Thymus (tissue), 14 donors: ENCODE results near the gene XDH. TPM values are rescaled to one million over a fixed set of nuclear protein-coding genes. Genes with fewer than 3 reads are reported as not detected.
A peak's percentile ranks its signal among the peaks of the same experiment; 100 is the strongest.

Source experiments
- DNase-seq, 9 donors: peaks; one replicate each; pipeline ENCODE4 v3.0.0-alpha.2; 2013; ENCODE audit warnings: low spot score in 9 of 9, low read depth in 6 of 9, missing footprints in 1 of 9
- H3K27ac ChIP-seq, 2 donors: one replicate each; pipeline ENCODE4 v1.5.1; 2013; ENCODE audit warnings: control low read depth in 1 of 2, low read depth in 1 of 2, low read length in 1 of 2, mild to moderate bottlenecking in 1 of 2, moderate library complexity in 1 of 2
- H3K27me3 ChIP-seq, 2 donors: one replicate each; pipeline ENCODE4 v1.5.1; 2013; ENCODE audit warnings: low read length in 1 of 2; ENCODE audit not compliant: control insufficient read depth in 2 of 2, insufficient read depth in 1 of 2
- H3K36me3 ChIP-seq, 2 donors: one replicate each; pipeline ENCODE4 v1.5.1; 2013; ENCODE audit warnings: low read length in 1 of 2, mild to moderate bottlenecking in 1 of 2, moderate library complexity in 1 of 2; ENCODE audit not compliant: control insufficient read depth in 2 of 2, insufficient read depth in 2 of 2
- H3K4me1 ChIP-seq, 2 donors: one replicate each; pipeline ENCODE4 v1.5.1; 2013; ENCODE audit warnings: low read length in 2 of 2; ENCODE audit not compliant: control insufficient read depth in 2 of 2, insufficient read depth in 2 of 2
- H3K4me3 ChIP-seq, 2 donors: one replicate each; pipeline ENCODE4 v1.5.1; 2013; ENCODE audit warnings: low read length in 2 of 2, control low read depth in 1 of 2, mild to moderate bottlenecking in 1 of 2
- H3K9me3 ChIP-seq, 2 donors: one replicate each; pipeline ENCODE4 v1.5.1; 2013; ENCODE audit warnings: low read length in 1 of 2, mild to moderate bottlenecking in 1 of 2; ENCODE audit not compliant: control insufficient read depth in 2 of 2, insufficient read depth in 1 of 2
- WGBS: extraction: QIAGEN DNeasy Blood & Tissue Kit; methylation state at CpG from one replicate; pipeline ENCODE4 v1.1.7; 2013; 5-methylcytosine and 5-hydroxymethylcytosine counted together
- long read RNA-seq, 10 donors: transcript quantifications; one replicate each; lab custom pipeline, GENCODE V29; 2026
- polyA plus RNA-seq: library from polyadenylated mRNA; stranded (reverse); fragments of 200-250 nt; gene quantifications from one replicate; pipeline ENCODE4 v1.2.3, GENCODE V29; 2013
- total RNA-seq: library from RNA; stranded (reverse); fragments of 120-200 nt; gene quantifications from one replicate; pipeline ENCODE4 v1.2.4, GENCODE V29; 2013
- donor health status: healthy.

XDH gene
- 0.19 TPM for total RNA-seq
- 0.78 TPM for polyA plus RNA-seq
- long read RNA-seq, donor 1 = 0 reads
- long read RNA-seq, donor 2 = 0 reads
- long read RNA-seq, donor 3 = 0 reads
- long read RNA-seq, donor 4 = 0 reads
- long read RNA-seq, donor 5 = 0 reads
- long read RNA-seq, donor 6 = 0 reads
- long read RNA-seq, donor 7 = 0 reads
- long read RNA-seq, donor 8 = 0 reads
- long read RNA-seq, donor 9 = 0 reads
- long read RNA-seq, donor 10 = 0 reads

DNA sequence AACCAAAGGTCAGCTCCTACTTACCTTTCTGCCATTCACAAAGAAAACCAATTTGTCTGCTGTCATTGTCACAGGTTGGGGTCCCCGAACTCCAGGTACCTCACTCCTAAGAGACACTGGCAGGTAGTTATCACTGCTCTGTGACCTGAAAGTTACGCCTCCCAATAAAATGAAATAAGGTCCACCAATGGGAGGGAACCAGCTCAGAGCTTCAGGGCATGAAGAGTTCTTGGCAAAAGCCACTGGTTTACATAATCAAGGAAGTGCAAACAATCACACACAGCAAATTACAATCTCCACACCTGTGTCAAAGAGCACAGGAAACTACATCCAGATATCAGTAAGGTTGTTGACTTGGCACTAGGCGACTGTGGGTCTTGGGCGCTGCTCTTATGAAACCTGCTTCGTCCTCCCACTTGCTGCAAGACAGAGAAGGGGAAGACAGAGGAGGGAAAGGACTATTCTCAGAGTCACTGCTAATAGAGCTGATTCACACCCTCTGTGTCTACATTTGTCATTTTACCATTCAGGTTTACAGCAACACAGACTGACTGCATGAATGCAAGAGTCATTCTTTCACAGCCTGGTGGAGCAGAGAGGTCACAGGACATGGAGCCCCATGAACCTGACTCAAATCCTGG lies at the start of gene XDH:
Gene XDH (minus strand): TSS at position 142 of the 641 bp plus-strand sequence. CDS start 76 bp downstream, at position 66.
- no peaks in the 10 kb centered on the region for H3K27me3 ChIP-seq
- peaks cover 0 to under 1% of the 10 kb centered on the region in 2 donors for H3K9me3 ChIP-seq
- H3K36me3 ChIP-seq = no peaks in the 10 kb centered on the region
- 87% methylated on average over 5 of the region's 5 CpGs for WGBS
- DNase-seq = no peak
- H3K4me3 ChIP-seq = no peak within 1 kb of the TSS
- H3K4me1 ChIP-seq = no peaks in the 10 kb centered on the region
- H3K27ac ChIP-seq = no peak within 1 kb of the TSS

DNA sequence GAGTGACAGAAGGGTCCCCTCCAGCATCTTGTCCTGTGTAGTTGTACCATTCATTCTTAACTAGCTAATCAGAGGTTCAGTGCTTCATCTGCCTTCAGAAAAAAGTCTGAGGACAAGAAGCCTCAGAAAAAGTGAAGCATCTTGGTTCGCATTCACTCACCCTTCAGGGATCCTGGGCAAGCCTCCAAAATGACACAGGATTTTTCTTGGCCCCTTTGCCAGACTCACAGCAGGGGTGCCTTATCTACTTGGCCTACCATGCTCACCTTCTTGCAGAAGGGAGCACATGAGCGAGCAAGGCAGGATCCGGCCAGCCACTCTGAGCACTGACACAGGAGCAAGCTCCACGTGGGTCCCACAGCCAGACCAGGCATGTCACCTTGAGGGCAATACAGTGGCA lies 43.1 kb upstream of the XDH start:
- no peaks in the 10 kb centered on the region for H3K36me3 ChIP-seq
- peaks cover 0 to 3% of the 10 kb centered on the region in 2 donors for H3K9me3 ChIP-seq
- no peaks in the 10 kb centered on the region for H3K4me1 ChIP-seq
- no peak for DNase-seq
- no peaks in the 10 kb centered on the region for H3K27me3 ChIP-seq
- no peak overlapping the region for H3K4me3 ChIP-seq
- 86% methylated on average over 4 of the region's 4 CpGs for WGBS
- no peak overlapping the region for H3K27ac ChIP-seq

GRCh38 chr2:31446848-31447247 lies 32.3 kb upstream of the XDH start:
- Histone ChIP-seq H3K4me1 (no peaks in the 10 kb centered on the region), H3K4me3 (no peak overlapping the region), H3K27ac (no peak overlapping the region), H3K9me3 (peaks cover 0 to 8% of the 10 kb centered on the region in 2 donors), H3K36me3 (no peaks in the 10 kb centered on the region), H3K27me3 (no peaks in the 10 kb centered on the region)
- 85% methylated on average over 3 of the region's 3 CpGs for WGBS
- no peak for DNase-seq

GRCh38 chr2:31442376-31442775 lies 27.8 kb upstream of the XDH start:
- Histone ChIP-seq H3K9me3 (no peaks in the 10 kb centered on the region), H3K27me3 (no peaks in the 10 kb centered on the region), H3K27ac (no peak overlapping the region), H3K4me3 (no peak overlapping the region), H3K4me1 (no peaks in the 10 kb centered on the region), H3K36me3 (no peaks in the 10 kb centered on the region)
- DNase-seq = no peak
- WGBS = 94% methylated on average over 2 of the region's 2 CpGs

GRCh38 chr2:31440764-31441163 lies 26.2 kb upstream of the XDH start:
- H3K36me3 ChIP-seq = no peaks in the 10 kb centered on the region
- H3K9me3 ChIP-seq = no peaks in the 10 kb centered on the region
- no peaks in the 10 kb centered on the region for H3K27me3 ChIP-seq
- H3K27ac ChIP-seq = no peak overlapping the region
- H3K4me1 ChIP-seq = no peaks in the 10 kb centered on the region
- no peak overlapping the region for H3K4me3 ChIP-seq
- DNase-seq = no peak
- WGBS = 95% methylated on average over 2 of the region's 2 CpGs

DNA sequence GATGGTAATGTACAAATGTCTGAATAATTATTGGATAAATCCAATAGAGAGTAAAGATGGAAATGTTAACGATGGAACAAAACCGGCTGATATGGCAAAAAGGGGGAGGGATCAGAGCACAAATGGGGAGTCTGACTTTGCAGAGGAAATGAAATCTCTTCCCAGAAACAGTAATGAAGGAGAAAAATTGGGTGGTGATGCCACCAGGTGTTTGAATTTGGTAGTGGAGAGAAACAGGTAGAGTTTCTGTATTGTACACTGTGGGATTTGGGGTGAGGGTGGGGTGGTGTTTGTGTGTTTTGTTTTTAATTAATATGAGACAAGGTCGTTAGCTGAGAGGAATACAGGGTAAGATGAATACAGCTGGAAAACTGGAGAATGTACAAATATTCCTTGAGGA lies 20.4 kb upstream of the XDH start:
- peaks cover 3 to 4% of the 10 kb centered on the region in 2 donors for H3K4me1 ChIP-seq
- DNase-seq = no peak
- no peaks in the 10 kb centered on the region for H3K27me3 ChIP-seq
- H3K4me3 ChIP-seq = no peak overlapping the region
- 67% methylated on average over 3 of the region's 3 CpGs for WGBS
- H3K27ac ChIP-seq = no peak overlapping the region
- H3K9me3 ChIP-seq = no peaks in the 10 kb centered on the region
- no peaks in the 10 kb centered on the region for H3K36me3 ChIP-seq

DNA sequence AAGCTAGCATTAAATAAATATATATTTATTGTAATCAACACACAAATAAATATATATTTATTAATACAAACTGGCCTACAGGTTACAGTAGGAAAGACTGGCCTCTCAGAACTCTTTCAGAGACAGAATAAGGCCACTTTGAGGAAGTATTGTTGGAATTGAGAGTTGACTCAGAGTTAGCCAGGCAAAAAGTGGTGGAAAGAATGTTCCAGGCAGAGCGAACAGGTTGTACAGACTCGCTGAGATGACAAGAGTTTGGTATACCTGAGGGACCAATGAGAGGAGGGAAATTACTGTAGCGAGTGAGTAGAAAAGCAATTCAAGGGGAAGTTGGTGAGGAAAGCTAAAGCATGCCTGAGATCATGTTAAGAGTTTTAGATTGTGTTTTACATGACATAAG lies 19.0 kb upstream of the XDH start:
- no peak for DNase-seq
- H3K9me3 ChIP-seq = no peaks in the 10 kb centered on the region
- H3K27ac ChIP-seq = no peak overlapping the region
- peaks cover 3 to 4% of the 10 kb centered on the region in 2 donors for H3K4me1 ChIP-seq
- WGBS = 94% methylated on average over 3 of the region's 3 CpGs
- H3K4me3 ChIP-seq = no peak overlapping the region
- no peaks in the 10 kb centered on the region for H3K36me3 ChIP-seq
- no peaks in the 10 kb centered on the region for H3K27me3 ChIP-seq

GRCh38 chr2:31430439-31431165 lies 16.1 kb upstream of the XDH start:
- Histone ChIP-seq H3K4me3 (no peak overlapping the region), H3K9me3 (no peaks in the 10 kb centered on the region), H3K4me1 (peaks cover 3 to 4% of the 10 kb centered on the region in 2 donors), H3K36me3 (no peaks in the 10 kb centered on the region), H3K27me3 (no peaks in the 10 kb centered on the region), H3K27ac (no peak overlapping the region)
- WGBS = 93% methylated on average over 9 of the region's 9 CpGs
- no peak for DNase-seq

GRCh38 chr2:31429759-31430438 lies 15.4 kb upstream of the XDH start:
- peak in 2 of 9 donors; percentile 3 to 46 for DNase-seq
- H3K27ac ChIP-seq = no peak overlapping the region
- no peaks in the 10 kb centered on the region for H3K27me3 ChIP-seq
- peaks cover 3 to 4% of the 10 kb centered on the region in 2 donors for H3K4me1 ChIP-seq
- H3K36me3 ChIP-seq = no peaks in the 10 kb centered on the region
- no peaks in the 10 kb centered on the region for H3K9me3 ChIP-seq
- WGBS = 21% methylated on average over 5 of the region's 5 CpGs
- no peak overlapping the region for H3K4me3 ChIP-seq
